Activated naive CD8-positive, alpha-beta T cell (primary cell): ENCODE results near the gene STKLD1.
"Not testable (repeated sequence)": the region's sequence is repeated elsewhere in the genome, so short reads cannot be mapped to it uniquely, and the experiment has no call there.

Experiments used
- H3K27ac Mint-ChIP-seq: one replicate; pipeline ENCODE4 v1.8.0; 2021; ENCODE audit warnings: mixed read lengths
- H3K27me3 Mint-ChIP-seq: one replicate; pipeline ENCODE4 v1.8.0; 2021; ENCODE audit warnings: mixed read lengths
- H3K36me3 Mint-ChIP-seq: one replicate; pipeline ENCODE4 v1.8.0; 2021; ENCODE audit warnings: mixed read lengths
- H3K4me1 Mint-ChIP-seq: one replicate; pipeline ENCODE4 v1.8.0; 2021; ENCODE audit warnings: low read depth, mixed read lengths
- H3K4me3 Mint-ChIP-seq: one replicate; pipeline ENCODE4 v1.8.0; 2021; ENCODE audit warnings: mild to moderate bottlenecking, mixed read lengths
- H3K9me3 Mint-ChIP-seq: one replicate; pipeline ENCODE4 v1.8.0; 2021; ENCODE audit warnings: low read depth, mixed read lengths

STKLD1 gene

GRCh38 chr9:133443248-133443647, 67.1 kb downstream of the STKLD1 start:
- Mint-ChIP-seq H3K27me3 (peaks cover 1% of the 10 kb centered on the region), H3K36me3 (no peaks in the 10 kb centered on the region)

GRCh38 chr9:133443982-133444381, 67.8 kb downstream of the STKLD1 start:
- H3K27me3 Mint-ChIP-seq = peaks cover 1% of the 10 kb centered on the region
- no peaks in the 10 kb centered on the region for H3K9me3 Mint-ChIP-seq
- no peak overlapping the region for H3K27ac Mint-ChIP-seq
- no peaks in the 10 kb centered on the region for H3K36me3 Mint-ChIP-seq
- H3K4me3 Mint-ChIP-seq = no peak overlapping the region
- no peaks in the 10 kb centered on the region for H3K4me1 Mint-ChIP-seq

More at GRCh38 chr9:133443248-133443647, 67.1 kb downstream of the STKLD1 start:
- Mint-ChIP-seq H3K27ac (no peak overlapping the region), H3K4me1 (no peaks in the 10 kb centered on the region), H3K4me3 (no peak overlapping the region), H3K9me3 (no peaks in the 10 kb centered on the region)

- H3K27ac Mint-ChIP-seq = no peak overlapping the region
- H3K9me3 Mint-ChIP-seq = no peaks in the 10 kb centered on the region
- H3K27me3 Mint-ChIP-seq = peaks cover 1% of the 10 kb centered on the region
- H3K36me3 Mint-ChIP-seq = no peaks in the 10 kb centered on the region
- H3K4me3 Mint-ChIP-seq = no peak overlapping the region
- no peaks in the 10 kb centered on the region for H3K4me1 Mint-ChIP-seq
Observed at GRCh38 chr9:133445293-133445969, 69.3 kb downstream of the STKLD1 start.

- Mint-ChIP-seq H3K36me3 (no peaks in the 10 kb centered on the region), H3K4me3 (no peak overlapping the region), H3K4me1 (no peaks in the 10 kb centered on the region)
Observed at GRCh38 chr9:133448487-133448972, 72.4 kb downstream of the STKLD1 start.

GRCh38 chr9:133449760-133450159, 73.6 kb downstream of the STKLD1 start:
- H3K36me3 Mint-ChIP-seq = no peaks in the 10 kb centered on the region
- no peak overlapping the region for H3K27ac Mint-ChIP-seq
- H3K4me3 Mint-ChIP-seq = no peak overlapping the region
- peaks cover 1% of the 10 kb centered on the region for H3K27me3 Mint-ChIP-seq
- H3K9me3 Mint-ChIP-seq = no peaks in the 10 kb centered on the region
- H3K4me1 Mint-ChIP-seq = no peaks in the 10 kb centered on the region

More at GRCh38 chr9:133448487-133448972, 72.4 kb downstream of the STKLD1 start:
- Mint-ChIP-seq H3K9me3 (no peaks in the 10 kb centered on the region), H3K27ac (no peak overlapping the region), H3K27me3 (peaks cover 1% of the 10 kb centered on the region)

GRCh38 chr9:133451865-133452264, 75.7 kb downstream of the STKLD1 start:
- H3K36me3 Mint-ChIP-seq, H3K27ac Mint-ChIP-seq, H3K9me3 Mint-ChIP-seq, H3K4me1 Mint-ChIP-seq, H3K4me3 Mint-ChIP-seq, H3K27me3 Mint-ChIP-seq: not testable (repeated sequence)

- H3K36me3 Mint-ChIP-seq = no peaks in the 10 kb centered on the region
- H3K27ac Mint-ChIP-seq = no peak overlapping the region
- H3K27me3 Mint-ChIP-seq = no peaks in the 10 kb centered on the region
- H3K4me1 Mint-ChIP-seq = no peaks in the 10 kb centered on the region
- H3K4me3 Mint-ChIP-seq = no peak overlapping the region
- no peaks in the 10 kb centered on the region for H3K9me3 Mint-ChIP-seq
Observed at GRCh38 chr9:133452562-133452961, 76.4 kb downstream of the STKLD1 start.

GRCh38 chr9:133453651-133454050, 77.5 kb downstream of the STKLD1 start:
- no peak overlapping the region for H3K27ac Mint-ChIP-seq
- peaks cover under 1% of the 10 kb centered on the region for H3K4me1 Mint-ChIP-seq
- H3K4me3 Mint-ChIP-seq = no peak overlapping the region
- H3K36me3 Mint-ChIP-seq = no peaks in the 10 kb centered on the region
- no peaks in the 10 kb centered on the region for H3K27me3 Mint-ChIP-seq
- H3K9me3 Mint-ChIP-seq = no peaks in the 10 kb centered on the region

- no peak overlapping the region for H3K4me3 Mint-ChIP-seq
- H3K9me3 Mint-ChIP-seq = no peaks in the 10 kb centered on the region
- no peaks in the 10 kb centered on the region for H3K27me3 Mint-ChIP-seq
- peaks cover 5% of the 10 kb centered on the region for H3K4me1 Mint-ChIP-seq
- H3K27ac Mint-ChIP-seq = no peak overlapping the region
- H3K36me3 Mint-ChIP-seq = no peaks in the 10 kb centered on the region
Observed at GRCh38 chr9:133454325-133454724, 78.2 kb downstream of the STKLD1 start.

- no peaks in the 10 kb centered on the region for H3K9me3 Mint-ChIP-seq
- H3K27ac Mint-ChIP-seq = no peak overlapping the region
- H3K36me3 Mint-ChIP-seq = no peaks in the 10 kb centered on the region
- no peaks in the 10 kb centered on the region for H3K27me3 Mint-ChIP-seq
- H3K4me1 Mint-ChIP-seq = peaks cover 6% of the 10 kb centered on the region
- H3K4me3 Mint-ChIP-seq = no peak overlapping the region
Observed at GRCh38 chr9:133454943-133455673, 78.9 kb downstream of the STKLD1 start.
